NCI-H1092 treated with DMSO at 0.1 percent for 48 hours (cell line): ENCODE results near the gene MED1.

Experiments
- DNase-seq: peaks from one replicate; lab custom pipeline; 2025; lab: John Stamatoyannopoulos, UW

MED1 gene

GRCh38 chr17:39360537-39360936 lies 90.5 kb downstream of the MED1 start:
- DNase-seq = no peak

- no peak for DNase-seq
Observed at GRCh38 chr17:39359994-39360393, 91.1 kb downstream of the MED1 start.

GRCh38 chr17:39357986-39358385 lies 93.1 kb downstream of the MED1 start:
- DNase-seq = no peak

DNA sequence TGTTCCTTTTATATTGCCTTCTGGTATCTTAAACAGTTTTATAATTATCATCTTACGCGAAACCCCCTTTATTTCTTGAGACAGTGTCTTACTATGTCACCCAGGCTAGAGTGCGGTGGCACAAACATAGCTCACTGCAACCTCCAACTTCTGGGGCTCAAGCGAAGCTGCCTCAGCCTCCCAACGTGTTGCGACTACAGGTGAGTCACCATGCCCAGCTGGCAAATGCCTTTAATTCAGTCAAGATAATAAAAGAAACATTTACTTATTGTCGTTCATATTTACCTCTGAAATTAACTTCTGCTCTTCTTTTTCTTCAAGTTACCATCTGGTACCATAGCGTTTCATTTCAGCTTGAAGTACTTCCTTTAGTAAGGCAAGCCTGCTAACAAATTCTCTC lies 93.6 kb downstream of the MED1 start:
- DNase-seq = no peak
